Measurements from ENCODE around the gene AOAH.
A peak's percentile ranks its signal among the peaks of the same experiment; 100 is the strongest.

AOAH gene

DNA sequence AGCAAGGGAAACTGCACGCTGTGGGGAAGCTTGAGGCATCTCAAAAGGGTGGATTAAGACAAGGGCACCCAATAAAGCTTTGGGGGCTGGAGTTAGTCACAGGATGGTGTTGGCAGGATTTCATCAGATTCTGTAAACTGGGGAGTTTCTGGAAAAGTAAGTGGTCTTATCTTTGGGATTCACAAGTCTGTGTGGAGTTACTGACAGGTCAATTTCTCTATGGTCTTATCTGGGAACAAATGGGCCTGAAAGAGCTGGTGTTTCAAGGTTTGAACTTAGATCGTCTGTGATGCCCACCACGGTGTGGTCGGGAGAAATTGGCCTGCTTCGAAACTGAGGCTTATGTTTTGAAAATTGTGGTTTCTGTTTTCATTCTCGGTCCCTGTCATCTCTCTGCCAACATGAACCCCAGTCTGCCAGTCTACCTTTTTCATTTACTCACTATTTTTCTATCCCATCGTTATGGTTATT, 23.8 kb upstream of the AOAH start:
- peak overlapping the region; percentile 2 for H3K27ac Mint-ChIP-seq
- H3K27me3 Mint-ChIP-seq, result no peaks in the 10 kb centered on the region
- no peaks in the 10 kb centered on the region for H3K36me3 Mint-ChIP-seq
- H3K4me1 Mint-ChIP-seq (ENCODE audit: low read depth), result peaks cover 24% of the 10 kb centered on the region
- peaks cover 3% of the 10 kb centered on the region for H3K9me3 Mint-ChIP-seq (ENCODE audit: low read depth)
- peak overlapping the region; percentile 8 for H3K4me3 Mint-ChIP-seq

DNA sequence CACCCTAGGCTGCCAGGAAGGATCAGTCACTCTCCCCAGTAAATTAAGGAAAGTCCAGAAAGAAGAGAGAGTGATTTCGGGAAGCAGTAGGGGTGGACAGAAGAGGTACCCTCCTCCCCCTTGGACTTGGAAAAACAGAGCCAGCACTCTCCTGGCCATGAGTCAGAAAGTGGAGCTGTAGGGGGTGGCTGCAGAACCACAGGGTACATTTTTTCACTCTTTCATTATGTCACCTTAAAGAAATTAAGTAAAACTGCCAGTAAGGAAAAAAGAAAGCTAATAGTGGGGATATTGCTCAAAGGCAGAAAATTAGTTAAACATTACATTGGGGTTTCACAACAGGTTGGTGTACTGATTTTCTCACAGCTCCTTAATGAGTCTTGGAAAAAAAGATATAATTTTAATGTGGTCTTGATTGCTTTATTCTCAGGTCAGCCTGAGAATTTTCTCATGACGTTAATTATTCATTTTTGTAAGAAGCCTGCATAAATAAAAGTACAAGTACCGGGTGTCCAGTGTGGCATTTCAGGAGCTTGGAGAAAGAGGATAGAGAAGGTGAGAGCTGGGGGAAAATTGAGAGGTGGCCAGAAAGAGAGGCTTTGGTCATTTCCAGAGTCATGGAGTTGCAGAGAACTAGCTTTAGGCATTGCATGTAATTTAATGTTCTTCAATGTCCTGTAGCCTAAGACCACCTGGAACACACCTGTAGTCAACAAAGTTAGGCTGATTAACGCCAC, 23.2 kb upstream of the AOAH start:
- H3K27ac Mint-ChIP-seq, result peak overlapping the region; percentile 35
- peak overlapping the region; percentile 2 for H3K4me3 Mint-ChIP-seq

DNA sequence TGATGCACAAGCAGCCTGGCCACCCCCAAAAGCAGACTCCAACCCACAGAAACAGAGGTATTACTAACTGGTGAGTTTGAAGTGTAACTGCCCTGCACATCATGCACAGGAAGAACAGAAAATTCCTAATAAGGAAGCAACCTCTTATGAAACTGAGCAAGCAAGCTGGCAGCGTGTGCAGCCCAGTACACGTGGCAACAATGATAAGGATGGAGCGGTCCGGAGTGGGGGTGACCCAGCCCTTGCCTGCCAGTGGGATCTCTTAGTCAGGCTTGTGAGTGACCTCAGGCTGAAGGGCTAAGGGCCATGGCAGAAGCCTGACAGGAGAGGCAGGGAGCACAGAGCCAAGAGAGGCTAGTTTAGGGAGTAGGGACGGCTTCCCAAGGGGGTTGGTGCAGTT, 22.1 kb upstream of the AOAH start:
- Mint-ChIP-seq H3K4me3 (no peak overlapping the region), H3K36me3 (no peaks in the 10 kb centered on the region), H3K4me1 (ENCODE audit: low read depth) (peaks cover 23% of the 10 kb centered on the region), H3K9me3 (ENCODE audit: low read depth) (peaks cover 3% of the 10 kb centered on the region), H3K27me3 (no peaks in the 10 kb centered on the region), H3K27ac (no peak overlapping the region)

More for the DNA sequence above, 23.2 kb upstream of the AOAH start:
- peaks cover 23% of the 10 kb centered on the region for H3K4me1 Mint-ChIP-seq (ENCODE audit: low read depth)
- peaks cover 3% of the 10 kb centered on the region for H3K9me3 Mint-ChIP-seq (ENCODE audit: low read depth)
- no peaks in the 10 kb centered on the region for H3K27me3 Mint-ChIP-seq
- H3K36me3 Mint-ChIP-seq, result no peaks in the 10 kb centered on the region

DNA sequence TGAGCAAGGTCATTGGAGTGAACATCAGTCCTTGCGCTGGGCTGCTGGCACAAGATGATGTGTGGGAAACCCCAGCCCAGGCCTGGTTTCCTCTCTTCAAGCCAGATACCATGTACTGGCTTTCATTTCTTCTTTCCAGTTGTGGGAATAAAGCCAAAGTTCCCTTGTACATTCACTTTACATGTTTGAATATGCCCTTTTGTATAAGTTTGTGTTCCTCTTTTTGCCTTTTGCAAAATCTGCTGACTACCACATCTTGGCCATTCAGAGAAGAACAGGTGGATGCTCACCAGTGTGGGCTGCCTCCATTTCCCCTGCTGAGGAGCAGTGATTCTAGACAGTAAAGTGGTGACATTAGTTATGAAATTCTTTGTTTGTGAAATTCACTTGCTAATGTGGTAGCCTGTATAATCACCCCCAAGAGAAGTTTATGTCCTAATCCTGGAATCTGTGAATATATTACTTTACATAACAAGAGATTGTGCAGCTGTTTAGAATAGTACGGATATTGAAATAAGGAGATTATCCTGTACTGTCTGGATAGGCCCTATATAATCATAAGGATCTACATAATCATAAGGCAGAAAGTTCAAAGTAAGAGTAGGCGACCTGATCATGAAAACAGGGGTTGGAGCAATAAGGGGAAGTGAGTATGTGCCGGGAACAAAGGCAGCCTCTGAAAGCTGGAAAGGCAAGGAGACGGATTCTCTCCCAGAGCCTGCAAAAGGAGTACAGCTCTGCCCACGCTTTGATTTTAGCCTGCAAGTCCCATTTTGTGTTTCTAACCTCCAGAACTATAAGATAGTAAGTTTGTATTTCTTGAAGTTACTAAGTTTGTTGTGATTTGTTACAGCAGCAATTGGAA, 18.8 kb upstream of the AOAH start:
- Mint-ChIP-seq H3K27ac (no peak overlapping the region), H3K36me3 (no peaks in the 10 kb centered on the region), H3K27me3 (no peaks in the 10 kb centered on the region), H3K4me3 (no peak overlapping the region), H3K4me1 (ENCODE audit: low read depth) (peaks cover 19% of the 10 kb centered on the region), H3K9me3 (ENCODE audit: low read depth) (peaks cover 3% of the 10 kb centered on the region)

DNA sequence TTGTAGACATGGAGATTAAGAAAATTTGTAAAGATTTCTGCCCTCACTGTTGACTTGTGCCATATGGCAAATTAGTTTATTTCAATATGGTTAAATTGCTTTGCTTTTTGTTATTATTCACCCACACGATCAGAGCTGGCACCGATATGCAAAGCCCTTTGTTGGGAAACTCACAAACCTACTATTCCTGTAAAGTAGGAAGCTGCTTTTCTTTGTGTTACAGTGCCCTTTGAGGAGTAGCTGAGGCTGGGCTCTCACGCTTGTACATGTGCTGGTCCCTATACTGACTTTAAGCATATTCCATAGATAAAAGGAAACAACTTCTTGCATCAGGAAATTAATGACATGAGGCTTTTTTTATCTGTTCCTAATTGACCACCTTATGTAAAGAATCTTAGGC, 17.6 kb upstream of the AOAH start:
- no peak overlapping the region for H3K27ac Mint-ChIP-seq
- H3K27me3 Mint-ChIP-seq, result no peaks in the 10 kb centered on the region
- H3K9me3 Mint-ChIP-seq (ENCODE audit: low read depth), result peaks cover 3% of the 10 kb centered on the region
- peaks cover 1% of the 10 kb centered on the region for H3K36me3 Mint-ChIP-seq
- peaks cover 15% of the 10 kb centered on the region for H3K4me1 Mint-ChIP-seq (ENCODE audit: low read depth)
- no peak overlapping the region for H3K4me3 Mint-ChIP-seq

DNA sequence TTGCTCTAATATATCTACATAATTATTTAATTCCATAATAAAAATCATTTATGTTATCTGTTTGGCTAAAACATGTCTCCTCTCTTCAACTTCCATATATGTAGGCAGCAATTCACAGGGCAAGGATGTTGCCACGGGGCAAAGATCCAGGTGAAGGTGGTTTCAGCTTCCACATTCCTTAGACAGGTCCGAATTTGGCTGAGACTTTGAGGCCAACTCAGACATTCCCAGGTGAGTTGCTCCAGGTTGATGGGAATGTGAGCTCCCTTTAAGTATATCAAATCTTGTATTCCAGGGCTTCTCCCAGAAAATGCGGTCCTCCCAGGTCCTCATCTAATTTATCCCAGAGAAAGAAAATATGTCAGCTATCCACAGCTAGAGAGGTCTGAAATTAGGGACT, 15.1 kb upstream of the AOAH start:
- Mint-ChIP-seq H3K4me3 (no peak overlapping the region), H3K9me3 (ENCODE audit: low read depth) (peaks cover 3% of the 10 kb centered on the region), H3K4me1 (ENCODE audit: low read depth) (peaks cover 36% of the 10 kb centered on the region), H3K27me3 (no peaks in the 10 kb centered on the region), H3K27ac (no peak overlapping the region), H3K36me3 (peaks cover 2% of the 10 kb centered on the region)

DNA sequence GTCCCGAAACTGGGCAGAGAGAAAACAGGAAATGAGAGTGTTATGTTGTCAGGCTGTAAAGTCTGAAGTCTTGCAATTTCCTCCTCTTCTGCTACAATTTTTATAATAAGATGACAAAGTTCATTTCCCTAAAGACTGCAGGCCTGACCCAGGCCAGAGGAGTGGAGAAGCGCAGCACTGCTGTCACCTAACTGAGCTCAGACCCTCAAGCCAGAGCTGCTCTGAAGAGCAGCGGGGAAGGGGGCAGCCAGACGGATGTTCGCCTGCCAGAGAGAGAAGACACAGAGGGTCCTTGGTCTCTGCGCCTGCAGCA, 12.6 kb upstream of the AOAH start:
- peak overlapping the region; percentile 79 for H3K4me3 Mint-ChIP-seq
- peaks cover 41% of the 10 kb centered on the region for H3K4me1 Mint-ChIP-seq (ENCODE audit: low read depth)
- peaks cover 8% of the 10 kb centered on the region for H3K36me3 Mint-ChIP-seq
- H3K27me3 Mint-ChIP-seq, result no peaks in the 10 kb centered on the region
- H3K9me3 Mint-ChIP-seq (ENCODE audit: low read depth), result peaks cover 4% of the 10 kb centered on the region
- peak overlapping the region; percentile 84 for H3K27ac Mint-ChIP-seq

DNA sequence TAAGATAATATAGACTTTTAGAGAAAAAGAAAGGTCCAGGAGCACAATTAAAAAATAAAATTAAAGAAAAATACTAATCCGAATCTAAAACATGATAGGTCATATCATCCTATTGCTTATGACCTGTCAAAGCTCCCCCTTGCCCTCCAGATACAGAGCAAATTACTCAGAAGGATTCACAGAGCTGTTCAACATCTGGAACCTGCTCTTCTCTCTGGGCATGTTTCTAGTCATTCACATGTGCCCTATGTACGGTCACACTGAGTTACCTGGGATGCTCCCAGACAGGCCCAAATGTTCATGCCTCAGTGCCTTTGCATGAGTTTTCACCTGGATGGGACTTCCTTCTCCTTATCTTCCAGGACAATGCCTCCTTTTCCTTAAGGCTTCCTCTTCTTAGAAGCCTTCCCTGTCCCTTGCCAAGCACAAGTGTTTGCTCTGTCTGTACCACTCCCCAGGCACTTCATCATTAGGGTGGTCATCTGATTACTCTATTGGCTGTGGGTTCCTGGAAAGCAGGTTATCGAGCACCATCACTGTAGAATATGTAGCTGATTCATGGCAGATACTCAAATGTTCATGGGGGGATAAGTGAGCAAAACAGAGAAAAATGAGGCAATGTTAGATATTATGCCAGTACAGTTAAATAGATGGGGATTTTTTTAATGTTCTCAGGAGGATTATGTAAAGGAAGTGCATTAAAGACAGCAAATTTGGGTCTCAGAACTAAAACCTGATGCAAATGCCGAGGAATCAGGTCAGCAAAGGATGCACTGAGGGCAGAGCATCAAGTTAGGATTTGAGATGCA, 12.0 kb upstream of the AOAH start:
- H3K27ac Mint-ChIP-seq, result peak overlapping the region; percentile 84
- H3K36me3 Mint-ChIP-seq, result peaks cover 11% of the 10 kb centered on the region
- peaks cover 4% of the 10 kb centered on the region for H3K9me3 Mint-ChIP-seq (ENCODE audit: low read depth)
- peaks cover 41% of the 10 kb centered on the region for H3K4me1 Mint-ChIP-seq (ENCODE audit: low read depth)
- H3K4me3 Mint-ChIP-seq, result peak overlapping the region; percentile 79
- no peaks in the 10 kb centered on the region for H3K27me3 Mint-ChIP-seq

DNA sequence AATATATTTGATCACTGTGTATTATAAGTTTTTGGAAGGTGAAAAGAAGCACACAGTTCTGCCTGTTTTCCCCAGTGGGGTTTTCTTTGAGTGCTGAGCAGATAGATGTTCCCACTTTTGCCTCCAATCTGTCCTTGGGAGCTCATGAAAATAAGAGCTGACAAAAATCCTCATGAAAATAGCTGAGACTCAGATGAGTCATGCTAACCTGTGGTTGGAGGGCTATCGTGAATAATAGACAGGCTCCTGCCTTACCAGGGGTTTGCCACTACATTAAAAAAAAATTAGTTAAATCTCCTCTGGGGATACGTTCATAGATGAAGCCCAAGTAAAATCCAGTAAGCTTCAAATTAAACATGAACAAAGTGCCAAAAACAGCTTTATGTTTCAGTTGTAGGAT, 10.9 kb upstream of the AOAH start:
- Mint-ChIP-seq H3K4me3 (no peak overlapping the region), H3K27me3 (no peaks in the 10 kb centered on the region), H3K27ac (peak overlapping the region; percentile 47), H3K9me3 (ENCODE audit: low read depth) (peaks cover 4% of the 10 kb centered on the region), H3K36me3 (peaks cover 14% of the 10 kb centered on the region), H3K4me1 (ENCODE audit: low read depth) (peaks cover 40% of the 10 kb centered on the region)

DNA sequence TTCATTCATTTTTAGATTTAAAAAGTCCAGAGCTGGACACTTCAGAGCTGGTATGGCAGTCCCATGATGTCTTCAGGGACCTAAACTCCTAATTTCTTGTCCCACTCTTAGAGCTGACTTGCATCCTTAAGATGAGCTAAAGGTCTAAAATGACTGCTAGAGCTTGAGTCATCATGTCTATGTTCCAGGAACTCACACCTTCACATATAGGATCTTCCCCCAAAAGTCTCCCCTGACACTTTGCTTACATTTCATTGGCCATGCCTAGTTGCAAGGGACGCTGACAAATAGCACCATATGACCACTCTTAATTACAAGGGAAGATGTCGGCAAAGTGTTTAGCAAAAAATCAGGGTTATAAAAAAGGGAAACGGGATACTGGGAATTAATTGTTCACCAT, 10.4 kb upstream of the AOAH start:
- Mint-ChIP-seq H3K27ac (peak overlapping the region; percentile 47), H3K4me1 (ENCODE audit: low read depth) (peaks cover 40% of the 10 kb centered on the region), H3K4me3 (no peak overlapping the region), H3K27me3 (no peaks in the 10 kb centered on the region), H3K36me3 (peaks cover 15% of the 10 kb centered on the region), H3K9me3 (ENCODE audit: low read depth) (peaks cover 4% of the 10 kb centered on the region)

DNA sequence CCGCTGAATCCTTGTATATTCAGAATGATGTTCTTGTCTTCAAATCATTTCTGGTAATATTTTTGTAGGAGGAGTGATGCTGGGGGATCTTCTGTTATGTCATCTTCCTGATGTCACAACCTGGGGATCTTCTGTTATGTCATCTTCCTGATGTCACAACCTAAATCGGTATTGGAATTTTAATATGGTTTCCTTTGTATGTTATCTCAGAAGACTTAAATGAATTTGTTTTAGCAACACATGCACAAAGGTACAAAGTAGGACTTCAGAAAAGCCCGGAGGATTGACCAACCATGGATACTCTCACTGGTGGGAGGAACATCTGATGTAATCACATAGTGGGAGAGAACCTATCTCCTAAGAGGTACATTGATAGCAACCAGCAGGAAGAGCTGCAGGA, 9.1 kb upstream of the AOAH start:
- H3K9me3 Mint-ChIP-seq (ENCODE audit: low read depth), result peaks cover 8% of the 10 kb centered on the region
- no peaks in the 10 kb centered on the region for H3K27me3 Mint-ChIP-seq
- H3K4me3 Mint-ChIP-seq, result no peak overlapping the region
- H3K27ac Mint-ChIP-seq, result no peak overlapping the region
- peaks cover 40% of the 10 kb centered on the region for H3K4me1 Mint-ChIP-seq (ENCODE audit: low read depth)
- peaks cover 18% of the 10 kb centered on the region for H3K36me3 Mint-ChIP-seq

DNA sequence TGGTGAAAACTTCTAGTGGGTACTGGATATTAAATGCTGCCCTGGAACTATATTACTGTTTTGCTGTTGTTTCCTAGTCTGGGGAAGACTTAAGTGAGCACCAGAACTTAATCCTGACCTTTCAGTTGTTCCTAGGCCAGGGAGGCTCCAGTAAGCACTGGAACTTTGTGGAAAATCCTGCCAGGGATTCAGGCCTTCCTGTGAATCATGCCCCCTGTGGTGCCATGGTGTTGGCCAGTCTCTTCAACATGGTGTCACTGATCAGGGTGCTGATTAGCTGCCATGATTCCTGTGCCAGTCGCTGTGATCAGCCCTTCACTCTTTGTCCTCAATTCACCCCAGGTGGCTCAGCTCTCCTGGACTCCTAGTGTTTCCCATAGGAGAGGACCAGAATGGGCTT, 8.5 kb upstream of the AOAH start:
- peaks cover 43% of the 10 kb centered on the region for H3K4me1 Mint-ChIP-seq (ENCODE audit: low read depth)
- H3K36me3 Mint-ChIP-seq, result peaks cover 18% of the 10 kb centered on the region
- H3K27me3 Mint-ChIP-seq, result no peaks in the 10 kb centered on the region
- H3K9me3 Mint-ChIP-seq (ENCODE audit: low read depth), result peaks cover 8% of the 10 kb centered on the region
- no peak overlapping the region for H3K27ac Mint-ChIP-seq
- no peak overlapping the region for H3K4me3 Mint-ChIP-seq

DNA sequence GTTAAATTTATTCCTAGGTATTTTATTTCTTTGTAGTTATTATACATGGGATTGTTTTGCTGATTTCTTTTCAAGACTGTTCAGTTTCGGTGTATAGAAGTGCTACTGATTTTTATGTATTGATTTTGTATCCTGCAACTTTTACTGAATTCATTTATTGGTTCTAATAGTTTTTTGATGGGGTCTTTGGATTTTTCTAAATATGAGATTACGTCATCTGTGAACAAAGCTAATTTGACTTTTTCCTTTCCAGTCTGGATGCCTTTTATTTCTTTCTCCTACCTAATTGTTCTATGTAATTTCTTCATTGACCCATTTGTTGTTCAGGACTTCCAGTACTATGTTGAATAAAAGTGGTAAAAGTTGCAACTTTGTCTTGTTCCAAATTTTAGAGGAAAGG, 5.8 kb upstream of the AOAH start:
- no peak overlapping the region for H3K27ac Mint-ChIP-seq

DNA sequence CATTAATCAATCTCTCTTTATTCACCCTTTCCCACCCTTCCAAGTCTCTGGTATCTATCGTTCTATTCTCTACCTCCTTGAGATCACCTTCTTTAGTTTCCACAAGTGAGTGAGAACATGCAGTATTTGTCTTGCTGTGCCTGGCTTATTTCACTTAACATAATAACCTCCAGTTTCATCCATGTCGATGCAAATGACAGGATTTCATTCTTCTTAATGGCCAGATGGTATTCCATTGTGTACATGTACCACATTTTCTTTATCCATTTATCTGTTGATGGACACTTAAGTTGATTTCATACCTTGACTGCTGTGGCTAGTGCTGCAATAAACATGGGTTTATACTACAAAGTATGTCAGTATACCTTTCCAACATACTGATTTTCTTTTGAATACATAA, 3.8 kb upstream of the AOAH start:
- Mint-ChIP-seq H3K27me3 (no peaks in the 10 kb centered on the region), H3K4me3 (no peak overlapping the region), H3K36me3 (peaks cover 16% of the 10 kb centered on the region), H3K9me3 (ENCODE audit: low read depth) (peaks cover 8% of the 10 kb centered on the region), H3K4me1 (ENCODE audit: low read depth) (peaks cover 57% of the 10 kb centered on the region), H3K27ac (peak overlapping the region; percentile 54)

More for the DNA sequence above, 5.8 kb upstream of the AOAH start:
- Mint-ChIP-seq H3K9me3 (ENCODE audit: low read depth) (peaks cover 8% of the 10 kb centered on the region), H3K27me3 (no peaks in the 10 kb centered on the region), H3K4me3 (no peak overlapping the region), H3K36me3 (peaks cover 16% of the 10 kb centered on the region), H3K4me1 (ENCODE audit: low read depth) (peaks cover 47% of the 10 kb centered on the region)
